ENCODE data around the gene CHN2. TPM values are rescaled to one million over a fixed set of nuclear protein-coding genes. Genes with fewer than 3 reads are reported as not detected.

Gene CHN2
- total RNA-seq, 1 donor from 2014 or later: 6.6 TPM

GRCh38 chr7:29511851-29512250 lies 317.3 kb downstream of the CHN2 start:
- TF ChIP-seq EZH2phosphoT487 (IDR thresholded peaks at IDR 0.05) (no peak), EZH2 (IDR thresholded peaks at IDR 0.05) (no peak), CTCF (IDR thresholded peaks at IDR 0.05) (no peak)
- H3K4me2 ChIP-seq: no peak overlapping the region
- no peak overlapping the region for H3K27ac Mint-ChIP-seq
- H3K9ac ChIP-seq: no peak overlapping the region
- H3K9me3 ChIP-seq (ENCODE audit: low read depth): no peaks in the 10 kb centered on the region
- H3K36me3 Mint-ChIP-seq: peaks cover 3% of the 10 kb centered on the region
- no peak for DNase-seq (ENCODE audit: low spot score)
- no peaks in the 10 kb centered on the region for H4K20me1 ChIP-seq (ENCODE audit: low read depth)
- no peak overlapping the region for H2AFZ ChIP-seq (replicated peaks)
- H3K4me1 Mint-ChIP-seq: no peaks in the 10 kb centered on the region
- no peaks in the 10 kb centered on the region for H3K36me3 ChIP-seq
- no peak overlapping the region for H3K4me3 Mint-ChIP-seq
- peaks cover 4% of the 10 kb centered on the region for H3K27me3 Mint-ChIP-seq (ENCODE audit: insufficient read depth, low read depth)
- H3K27ac ChIP-seq: no peak overlapping the region
- no peak overlapping the region for H3K4me3 ChIP-seq
- no peaks in the 10 kb centered on the region for H3F3A ChIP-seq (ENCODE audit: low read depth)
- no peaks in the 10 kb centered on the region for H3K9me3 Mint-ChIP-seq
- no peaks in the 10 kb centered on the region for H3K79me2 ChIP-seq (ENCODE audit: low read depth)
- H3K4me1 ChIP-seq: no peaks in the 10 kb centered on the region
- no peaks in the 10 kb centered on the region for H3K27me3 ChIP-seq

GRCh38 chr7:29516491-29516890 lies 321.9 kb downstream of the CHN2 start:
- H3K9me3 ChIP-seq (ENCODE audit: low read depth): no peaks in the 10 kb centered on the region
- no peak overlapping the region for H3K27ac ChIP-seq
- H3K27ac Mint-ChIP-seq: no peak overlapping the region
- H3F3A ChIP-seq (ENCODE audit: low read depth): no peaks in the 10 kb centered on the region
- H3K27me3 ChIP-seq: no peaks in the 10 kb centered on the region
- no peak overlapping the region for H3K4me3 Mint-ChIP-seq
- DNase-seq (ENCODE audit: low spot score): no peak
- H3K36me3 Mint-ChIP-seq: no peaks in the 10 kb centered on the region
- H3K4me1 Mint-ChIP-seq: no peaks in the 10 kb centered on the region
- no peaks in the 10 kb centered on the region for H3K36me3 ChIP-seq
- H3K4me2 ChIP-seq: no peak overlapping the region
- no peaks in the 10 kb centered on the region for H3K79me2 ChIP-seq (ENCODE audit: low read depth)
- H3K4me1 ChIP-seq: no peaks in the 10 kb centered on the region
- no peaks in the 10 kb centered on the region for H4K20me1 ChIP-seq (ENCODE audit: low read depth)
- H3K9me3 Mint-ChIP-seq: peaks cover 3% of the 10 kb centered on the region
- H3K4me3 ChIP-seq: no peak overlapping the region
- peaks cover 6% of the 10 kb centered on the region for H3K27me3 Mint-ChIP-seq (ENCODE audit: insufficient read depth, low read depth)
- H2AFZ ChIP-seq (replicated peaks): no peak overlapping the region
- no peak for TF ChIP-seq EZH2phosphoT487 (IDR thresholded peaks at IDR 0.05)
- no peak for TF ChIP-seq EZH2 (IDR thresholded peaks at IDR 0.05)
- no peak for TF ChIP-seq CTCF (IDR thresholded peaks at IDR 0.05)
- H3K9ac ChIP-seq: no peak overlapping the region

- no peak overlapping the region for H3K4me3 ChIP-seq
- H3K27me3 ChIP-seq: no peaks in the 10 kb centered on the region
- no peak overlapping the region for H3K9ac ChIP-seq
- H3K4me2 ChIP-seq: no peak overlapping the region
- H3K4me3 Mint-ChIP-seq: no peak overlapping the region
- H3K79me2 ChIP-seq (ENCODE audit: low read depth): no peaks in the 10 kb centered on the region
- no peaks in the 10 kb centered on the region for H3K36me3 Mint-ChIP-seq
- no peak overlapping the region for H3K27ac ChIP-seq
- no peaks in the 10 kb centered on the region for H3F3A ChIP-seq (ENCODE audit: low read depth)
- H3K9me3 Mint-ChIP-seq: peaks cover 9% of the 10 kb centered on the region
- H3K36me3 ChIP-seq: no peaks in the 10 kb centered on the region
- TF ChIP-seq EZH2 (IDR thresholded peaks at IDR 0.05): no peak
- TF ChIP-seq EZH2phosphoT487 (IDR thresholded peaks at IDR 0.05): no peak
- TF ChIP-seq CTCF (IDR thresholded peaks at IDR 0.05): no peak
- H2AFZ ChIP-seq (replicated peaks): no peak overlapping the region
- peaks cover 6% of the 10 kb centered on the region for H3K27me3 Mint-ChIP-seq (ENCODE audit: insufficient read depth, low read depth)
- no peaks in the 10 kb centered on the region for H4K20me1 ChIP-seq (ENCODE audit: low read depth)
- DNase-seq (ENCODE audit: low spot score): no peak
- H3K27ac Mint-ChIP-seq: no peak overlapping the region
- H3K9me3 ChIP-seq (ENCODE audit: low read depth): no peaks in the 10 kb centered on the region
- no peaks in the 10 kb centered on the region for H3K4me1 Mint-ChIP-seq
- no peaks in the 10 kb centered on the region for H3K4me1 ChIP-seq
Measured at GRCh38 chr7:29518616-29519015, 324.0 kb downstream of the CHN2 start.
